Esophagus squamous epithelium (tissue), 4 donors: ENCODE data around the gene GABRB1.

Experiments
- POLR2A ChIP-seq, 4 donors: fragments of 450-650 bp; IDR thresholded peaks; one replicate each; pipeline ENCODE4 v1.6.1; 2017; ENCODE audit warnings: antibody characterized with exemption in 4 of 4, mild to moderate bottlenecking in 4 of 4, moderate library complexity in 3 of 4
- TF ChIP-seq, protein P1 (sequence below), 6 experiments: fragments of 450-650 bp in 4 of 6; fragments of 200-600 bp in 2 of 6; sonication (generic) in 2 of 6; IDR thresholded peaks; one replicate each; pipeline ENCODE4 v1.5.1; 2016 to 2019; ENCODE audit warnings: antibody characterized with exemption in 6 of 6, mild to moderate bottlenecking in 4 of 6, moderate library complexity in 4 of 6

DNA sequence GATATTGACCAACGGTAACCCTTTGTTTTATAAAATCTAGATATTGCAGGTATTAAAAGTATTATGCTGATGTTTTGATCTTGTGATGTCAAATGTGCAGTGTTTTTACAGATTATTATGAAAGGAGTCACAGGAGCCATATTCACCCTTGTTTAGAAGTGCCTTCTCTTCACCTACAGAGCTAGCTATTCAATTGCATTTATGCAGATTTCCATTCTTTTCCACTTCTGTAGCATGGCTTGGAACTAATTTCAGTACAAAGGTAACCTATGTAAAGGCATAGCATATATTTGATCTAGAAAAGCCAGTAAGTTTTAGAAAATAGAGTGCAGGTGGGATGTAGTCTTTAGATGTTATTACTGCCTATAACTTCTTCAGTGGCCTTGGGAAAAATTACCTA, 176.2 kb downstream of the GABRB1 start:
- TF ChIP-seq, protein P1, sequence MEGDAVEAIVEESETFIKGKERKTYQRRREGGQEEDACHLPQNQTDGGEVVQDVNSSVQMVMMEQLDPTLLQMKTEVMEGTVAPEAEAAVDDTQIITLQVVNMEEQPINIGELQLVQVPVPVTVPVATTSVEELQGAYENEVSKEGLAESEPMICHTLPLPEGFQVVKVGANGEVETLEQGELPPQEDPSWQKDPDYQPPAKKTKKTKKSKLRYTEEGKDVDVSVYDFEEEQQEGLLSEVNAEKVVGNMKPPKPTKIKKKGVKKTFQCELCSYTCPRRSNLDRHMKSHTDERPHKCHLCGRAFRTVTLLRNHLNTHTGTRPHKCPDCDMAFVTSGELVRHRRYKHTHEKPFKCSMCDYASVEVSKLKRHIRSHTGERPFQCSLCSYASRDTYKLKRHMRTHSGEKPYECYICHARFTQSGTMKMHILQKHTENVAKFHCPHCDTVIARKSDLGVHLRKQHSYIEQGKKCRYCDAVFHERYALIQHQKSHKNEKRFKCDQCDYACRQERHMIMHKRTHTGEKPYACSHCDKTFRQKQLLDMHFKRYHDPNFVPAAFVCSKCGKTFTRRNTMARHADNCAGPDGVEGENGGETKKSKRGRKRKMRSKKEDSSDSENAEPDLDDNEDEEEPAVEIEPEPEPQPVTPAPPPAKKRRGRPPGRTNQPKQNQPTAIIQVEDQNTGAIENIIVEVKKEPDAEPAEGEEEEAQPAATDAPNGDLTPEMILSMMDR (IDR thresholded peaks at IDR 0.05), result no peak
- TF ChIP-seq POLR2A (IDR thresholded peaks at IDR 0.05), result no peak
